ENCODE results near the gene OR4D2. TPM values are rescaled to one million over a fixed set of nuclear protein-coding genes. Genes with fewer than 3 reads are reported as not detected.

OR4D2 gene
- total and polyA plus RNA-seq, 2 of the 8 experiments (the other 6 are each of a cell fraction or from before 2014, with no cell fraction given) = not detected

DNA sequence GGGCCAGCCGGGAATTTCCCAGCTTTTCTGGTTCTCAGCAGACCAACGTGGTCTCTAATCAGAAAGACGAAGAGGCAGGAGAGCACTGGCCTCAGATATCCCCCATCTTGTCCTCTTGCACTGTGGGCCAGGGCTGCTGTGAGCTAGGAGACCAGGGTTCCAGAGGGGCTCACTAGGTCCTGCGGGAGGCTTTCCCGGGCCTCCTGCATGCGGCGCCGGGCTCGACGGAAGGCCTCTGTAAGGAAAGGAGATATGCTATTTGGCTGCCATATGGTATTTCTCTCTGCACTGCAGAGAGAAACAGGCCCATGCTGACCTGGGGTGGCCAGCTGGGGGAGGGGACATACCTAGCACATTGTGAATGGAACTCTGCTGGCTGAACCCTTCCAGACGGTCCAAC is 39.2 kb downstream of the OR4D2 start:
- Histone ChIP-seq H3K27ac (ENCODE audit: low read depth, low read length) (no peak overlapping the region), H3K9ac (replicated peaks in 1 of 4; ENCODE audit: extremely low read depth in 1 of 4, low read depth in 3 of 4, low read length in 3 of 4) (no peak overlapping the region), H3K79me2 (ENCODE audit: control insufficient read depth in 1 of 2, insufficient read depth in 2 of 2, low read length in 2 of 2) (no peaks in the 10 kb centered on the region), H2BK15ac (ENCODE audit: low read length) (no peak overlapping the region), H3K27me3 (replicated peaks in 1 of 4; ENCODE audit: control insufficient read depth in 3 of 4, extremely low read depth in 1 of 4, insufficient read depth in 3 of 4, low read length in 3 of 4) (no peaks in the 10 kb centered on the region), H3K23ac (ENCODE audit: insufficient read length) (no peak overlapping the region), H4K8ac (ENCODE audit: extremely low read depth, insufficient read depth, low read length) (no peak overlapping the region), H3K14ac (ENCODE audit: insufficient read length) (no peak overlapping the region), H3K4me2 (ENCODE audit: insufficient read depth in 1 of 2, low read depth in 2 of 2, low read length in 2 of 2) (no peak overlapping the region), H3K9me3 (ENCODE audit: insufficient read depth in 2 of 2, low read depth in 1 of 2, low read length in 1 of 2) (no peaks in the 10 kb centered on the region), H2BK12ac (ENCODE audit: low read depth, low read length) (no peak overlapping the region), H3K18ac (ENCODE audit: extremely low read depth, low read length) (no peak overlapping the region), H3K56ac (replicated peaks; ENCODE audit: insufficient read length, low read depth, low read length) (no peak overlapping the region), H2BK120ac (replicated peaks; ENCODE audit: low read depth, low read length) (no peak overlapping the region), H4K5ac (ENCODE audit: insufficient read length, low read depth, low read length) (no peak overlapping the region), H3K4me1 (replicated peaks in 1 of 4; ENCODE audit: control insufficient read depth in 3 of 4, insufficient read depth in 4 of 4, low read length in 3 of 4) (no peaks in the 10 kb centered on the region), H3K4me3 (ENCODE audit: extremely low read depth in 1 of 4, insufficient read depth in 2 of 4, low read depth in 3 of 4, low read length in 4 of 4) (no peak overlapping the region), H3K79me1 (ENCODE audit: low read depth, low read length) (no peaks in the 10 kb centered on the region), H2AK5ac (ENCODE audit: low read depth, low read length) (no peak overlapping the region), H3K23me2 (ENCODE audit: low read depth, low read length) (no peaks in the 10 kb centered on the region), H2BK20ac (ENCODE audit: low read length) (no peak overlapping the region), H2AFZ (ENCODE audit: low read length) (no peak overlapping the region), H3K4ac (replicated peaks; ENCODE audit: insufficient read length, low read depth, low read length) (no peak overlapping the region), H4K91ac (replicated peaks; ENCODE audit: insufficient read length, low read length) (no peak overlapping the region), H2BK5ac (ENCODE audit: low read depth, low read length) (no peak overlapping the region), H4K20me1 (replicated peaks in 1 of 2; ENCODE audit: control insufficient read depth in 1 of 2, insufficient read depth in 2 of 2, low read length in 2 of 2) (no peaks in the 10 kb centered on the region), H3K36me3 (ENCODE audit: control insufficient read depth in 2 of 4, insufficient read depth in 4 of 4, low read length in 3 of 4) (peaks cover 0 to 8% (median 3%) of the 10 kb centered on the region in 4 experiments; a peak in 4 of 8 replicates)
- 92% methylated on average over 11 of the region's 11 CpGs; no CpG with 5 or more reads in 1 of the 2 experiments for WGBS, 2 experiments (ENCODE audit: extremely low coverage in 1 of 2, insufficient coverage in 1 of 2, insufficient read length in 1 of 2, insufficient replicate concordance in 2 of 2, low coverage in 1 of 2, low lambda C conversion rate in 2 of 2, missing lambda C conversion rate in 1 of 2)
- FAIRE-seq (no peak), DNase-seq (ENCODE audit: low read depth in 1 of 2, low spot score in 2 of 2) (no peak)
- ChIA-PET CTCF (ENCODE audit: partially characterized antibody) (interaction anchor here (0.7 to 1.5 kb wide), 2 partner anchors 9 kb away, joined by 3 to 5 read pairs; no protein-coding TSS in a partner anchor), POLR2A (ENCODE audit: partially characterized antibody) (no interaction called here)
